IMR-90 (cell line): ENCODE results near the gene EML6. TPM values are rescaled to one million over a fixed set of nuclear protein-coding genes. Genes with fewer than 3 reads are reported as not detected.
A peak's percentile ranks its signal among the peaks of the same experiment; 100 is the strongest.

Experiments
- ATAC-seq: fragments of 200-7000 bp; cut with Tn5 transposase; 2 replicates; pipeline ENCODE4 v1.9.1; 2020; ENCODE audit warnings: low read depth, mild to moderate bottlenecking, moderate library complexity
- BruUV-seq: library from RNA; stranded (reverse); fragments of 400-500 nt; replicated peaks from 2 replicates; lab custom pipeline; 2021; lab: Mats Ljungman, UMichigan
- CTCF ChIA-PET: fragments of 300-600 bp; formaldehyde crosslinking; extraction: SDS; loops from one replicate; lab custom pipeline; 2021; ENCODE audit warnings: antibody characterized with exemption; lab: Yijun Ruan, JAX
- POLR2A ChIA-PET: fragments of 300-600 bp; sonication (Branson Sonifier 250); formaldehyde crosslinking; loops from one replicate; lab custom pipeline; 2022; ENCODE audit warnings: antibody characterized with exemption; ENCODE audit not compliant: unreplicated experiment; lab: Charles Lee
- DNase-seq: peaks from one replicate; pipeline ENCODE4 v3.0.0; 2013
- H2AFZ ChIP-seq: replicated peaks from 2 replicates; pipeline ENCODE3; 2013; ENCODE audit warnings: low read length, mild to moderate bottlenecking; ENCODE audit not compliant: poor library complexity
- H2AK5ac ChIP-seq: 2 replicates; pipeline ENCODE4 v1.6.1; 2013; ENCODE audit warnings: low read depth, low read length, inconsistent platforms
- H2AK9ac ChIP-seq: replicated peaks from 2 replicates; pipeline ENCODE3; 2013; ENCODE audit warnings: mild to moderate bottlenecking, low read depth, low read length, moderate library complexity; ENCODE audit not compliant: poor library complexity
- H2BK120ac ChIP-seq: 2 replicates; pipeline ENCODE4 v1.6.1; 2013; ENCODE audit warnings: low read depth, low read length, inconsistent platforms
- H2BK15ac ChIP-seq: 3 replicates; pipeline ENCODE4 v1.6.1; 2013; ENCODE audit warnings: low read depth, low read length, inconsistent platforms
- H2BK20ac ChIP-seq: 2 replicates; pipeline ENCODE4 v1.6.1; 2013; ENCODE audit warnings: low read depth, mild to moderate bottlenecking, inconsistent platforms, low read length, moderate library complexity
- H2BK5ac ChIP-seq: 2 replicates; pipeline ENCODE4 v1.6.1; 2013; ENCODE audit warnings: mild to moderate bottlenecking, low read depth, low read length, inconsistent platforms; ENCODE audit not compliant: poor library complexity, severe bottlenecking
- H3K14ac ChIP-seq: replicated peaks from 2 replicates; pipeline ENCODE4 v1.6.1; 2013; ENCODE audit warnings: low read depth, low read length, inconsistent platforms
- H3K18ac ChIP-seq: 2 replicates; pipeline ENCODE4 v1.6.1; 2013; ENCODE audit warnings: low read depth, low read length, control low read depth
- H3K23ac ChIP-seq: 2 replicates; pipeline ENCODE4 v1.6.1; 2013; ENCODE audit warnings: low read depth, low read length, inconsistent platforms
- H3K27ac ChIP-seq: 2 replicates; pipeline ENCODE4 v1.5.1; 2013; ENCODE audit warnings: mild to moderate bottlenecking, control low read depth, low read length; ENCODE audit not compliant: insufficient read depth
- H3K27me3 ChIP-seq: 2 replicates; pipeline ENCODE4 v1.6.1; 2013; ENCODE audit warnings: low read length; ENCODE audit not compliant: control insufficient read depth, insufficient read depth
- H3K36me3 ChIP-seq: 2 replicates; pipeline ENCODE4 v1.6.1; 2013; ENCODE audit warnings: low read length, mixed read lengths; ENCODE audit not compliant: control insufficient read depth, insufficient read depth
- H3K4ac ChIP-seq: 2 replicates; pipeline ENCODE4 v1.6.1; 2013; ENCODE audit warnings: low read depth, low read length, inconsistent platforms
- H3K4me1 ChIP-seq: 2 replicates; pipeline ENCODE4 v1.6.1; 2013; ENCODE audit warnings: low read length, mixed read lengths; ENCODE audit not compliant: control insufficient read depth, insufficient read depth
- H3K4me2 ChIP-seq: 2 replicates; pipeline ENCODE4 v1.6.1; 2013; ENCODE audit warnings: low read depth, mild to moderate bottlenecking, control low read depth, low read length, moderate library complexity
- H3K4me3 ChIP-seq: 2 replicates; pipeline ENCODE4 v1.5.1; 2013; ENCODE audit warnings: low read depth, mild to moderate bottlenecking, control low read depth, low read length, moderate library complexity; ENCODE audit not compliant: insufficient read depth
- H3K56ac ChIP-seq: 2 replicates; pipeline ENCODE4 v1.6.1; 2013; ENCODE audit warnings: low read length, inconsistent platforms; ENCODE audit not compliant: insufficient read depth; ENCODE audit errors: extremely low read depth
- H3K79me1 ChIP-seq, 2 experiments: 2 replicates each; pipeline ENCODE4 v1.6.1; 2013; ENCODE audit warnings: low read length in 2 of 2, inconsistent platforms in 1 of 2, low read depth in 1 of 2
- H3K9ac ChIP-seq: 2 replicates; pipeline ENCODE4 v1.6.1; 2013; ENCODE audit warnings: low read depth, low read length, control low read depth
- H3K9me1 ChIP-seq: 2 replicates; pipeline ENCODE4 v1.6.1; 2013; ENCODE audit warnings: low read length, inconsistent platforms; ENCODE audit not compliant: insufficient read depth
- H3K9me3 ChIP-seq: 2 replicates; pipeline ENCODE4 v1.6.1; 2013; ENCODE audit warnings: low read length; ENCODE audit not compliant: control insufficient read depth, insufficient read depth
- H4K20me1 ChIP-seq: 2 replicates; pipeline ENCODE4 v1.6.1; 2013; ENCODE audit warnings: low read length, inconsistent platforms; ENCODE audit not compliant: insufficient read depth
- H4K5ac ChIP-seq: 2 replicates; pipeline ENCODE4 v1.6.1; 2013; ENCODE audit warnings: mild to moderate bottlenecking, low read depth, low read length, control low read depth
- H4K8ac ChIP-seq, 2 experiments: 2 replicates each; pipeline ENCODE4 v1.6.1; 2013; ENCODE audit warnings: low read depth in 2 of 2, low read length in 2 of 2, control low read depth in 1 of 2, inconsistent platforms in 1 of 2
- H4K91ac ChIP-seq: 2 replicates; pipeline ENCODE4 v1.6.1; 2013; ENCODE audit warnings: low read depth, low read length, inconsistent platforms; ENCODE audit not compliant: insufficient read depth
- CEBPB ChIP-seq: IDR thresholded peaks from 2 replicates; pipeline ENCODE4 v1.6.1; 2012; ENCODE audit warnings: low read depth, low read length, improper control_type of control experiment
- CHD1 ChIP-seq: IDR thresholded peaks from 2 replicates; pipeline ENCODE4 v1.6.1; 2012; ENCODE audit warnings: low read depth, low read length, improper control_type of control experiment
- FOS ChIP-seq: fragments of 150-350 bp; IDR thresholded peaks from 2 replicates; pipeline ENCODE4 v1.6.1; 2016; ENCODE audit warnings: low read depth, low read length
- MAFK ChIP-seq: IDR thresholded peaks from 2 replicates; pipeline ENCODE4 v1.6.1; 2012; ENCODE audit warnings: low read depth, low read length, improper control_type of control experiment
- MXI1 ChIP-seq: IDR thresholded peaks from 2 replicates; pipeline ENCODE4 v1.6.1; 2012; ENCODE audit warnings: low read depth, mild to moderate bottlenecking, low read length, moderate library complexity, borderline replicate concordance
- NFE2L2 ChIP-seq: fragments of 150-350 bp; IDR thresholded peaks from 2 replicates; pipeline ENCODE4 v1.6.1; 2016; ENCODE audit warnings: low read depth, mild to moderate bottlenecking, low read length
- POLR2A ChIP-seq: IDR thresholded peaks from 2 replicates; pipeline ENCODE4 v1.6.1; 2012; ENCODE audit warnings: mild to moderate bottlenecking, low read depth, low read length
- RCOR1 ChIP-seq: IDR thresholded peaks from 2 replicates; pipeline ENCODE4 v1.6.1; 2012; ENCODE audit warnings: mild to moderate bottlenecking, low read length, improper control_type of control experiment; ENCODE audit not compliant: insufficient replicate concordance
- RFX5 ChIP-seq: IDR thresholded peaks from 2 replicates; pipeline ENCODE4 v1.8.0; 2012; ENCODE audit warnings: low read depth, mild to moderate bottlenecking, low read length, moderate library complexity
- SMC3 ChIP-seq: fragments of 150-350 bp; IDR thresholded peaks from 2 replicates; pipeline ENCODE4 v1.6.1; 2016; ENCODE audit warnings: low read depth, mild to moderate bottlenecking, antibody characterized with exemption, low read length, moderate library complexity
- WGBS, 2 experiments: methylation state at CpG; one replicate each; pipeline versions ENCODE4 v1.1.5 to v1.1.7; 2013; ENCODE audit warnings: missing lambda C conversion rate in 2 of 2; ENCODE audit not compliant: insufficient read length in 1 of 2; ENCODE audit errors: extremely low coverage in 2 of 2; 5-methylcytosine and 5-hydroxymethylcytosine counted together
- dilution Hi-C: fragments of 300-500 bp; cut with HindIII; formaldehyde crosslinking; loops from one replicate; pipeline ENCODE4 v1.14.3; 2018; ENCODE audit warnings: low sequenced_read_pairs; ENCODE audit not compliant: unreplicated experiment
- in situ Hi-C: fragments of 300-500 bp; cut with MboI; formaldehyde crosslinking; loops from 3 replicates; pipeline ENCODE4 v1.14.3; 2019; ENCODE audit warnings: low sequenced_read_pairs, inconsistent platforms, mixed read lengths
- intact Hi-C: fragments of 100-400 bp; cut with micrococcal nuclease; formaldehyde crosslinking; loops from 2 replicates; pipeline ENCODE4 v1.10.0; 2022
- polyA plus RNA-seq, 3 experiments: library from polyadenylated mRNA; depleted of rRNA; stranded (reverse); fragments of >200 nt; gene quantifications; 2 replicates each; pipeline ENCODE4 v1.2.3, GENCODE V29; 2012; ENCODE audit warnings: low replicate concordance in 1 of 3
- total RNA-seq: library from RNA; depleted of rRNA; stranded (reverse); fragments of >200 nt; gene quantifications from 2 replicates; pipeline ENCODE4 v1.2.3, GENCODE V29; 2012
- TF ChIP-seq, protein P1 (sequence below): fragments of 150-350 bp; IDR thresholded peaks from 2 replicates; pipeline ENCODE4 v1.6.1; 2016; ENCODE audit warnings: low read depth, mild to moderate bottlenecking, low read length, moderate library complexity, borderline replicate concordance
- TF ChIP-seq, protein P2 (sequence below): conservative IDR thresholded peaks from 2 replicates; pipeline ENCODE4 v1.5.1; 2012; ENCODE audit warnings: mild to moderate bottlenecking, low read depth, low read length, improper control_type of control experiment

The EML6 gene
- total and polyA plus RNA-seq, 2 of the 4 experiments (the other 2 are of a cell fraction), result 0.18 to 0.19 TPM

DNA sequence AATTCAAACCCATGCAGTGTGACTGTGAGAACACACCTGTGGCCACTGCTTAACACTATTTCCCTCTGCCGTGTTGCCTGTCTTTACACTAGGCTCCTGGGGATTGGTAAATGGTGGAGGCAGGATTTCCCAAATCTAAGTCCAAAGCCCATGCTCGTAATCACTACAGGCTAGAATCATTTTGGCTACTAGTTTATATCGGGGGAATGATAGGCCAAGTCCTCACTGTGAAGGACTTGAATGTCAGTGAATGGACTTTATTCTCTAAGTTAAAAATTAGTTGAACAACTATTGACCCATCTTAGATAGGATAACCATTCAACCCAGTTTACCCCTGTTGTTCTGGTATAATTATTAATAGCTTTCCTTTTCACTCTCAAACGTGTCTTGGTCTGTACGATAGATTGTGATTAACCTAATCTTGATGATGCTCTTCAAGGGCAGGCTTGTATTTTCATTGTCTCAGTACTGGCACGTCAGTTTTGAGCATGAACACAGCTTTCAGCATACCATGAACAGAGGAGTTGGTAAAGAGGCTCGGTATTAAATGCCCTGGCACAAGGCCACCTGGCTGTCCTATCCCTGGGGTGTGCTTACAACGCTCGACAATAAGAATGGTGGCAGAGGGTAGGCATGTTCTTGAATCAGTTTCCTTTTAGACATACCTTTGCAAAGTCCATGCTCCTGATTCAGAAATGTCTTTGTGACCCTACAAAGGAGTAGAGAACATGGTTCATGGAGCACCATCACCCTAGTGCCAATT lies 177.9 kb downstream of the EML6 start (continued):
- TF ChIP-seq, protein P1, sequence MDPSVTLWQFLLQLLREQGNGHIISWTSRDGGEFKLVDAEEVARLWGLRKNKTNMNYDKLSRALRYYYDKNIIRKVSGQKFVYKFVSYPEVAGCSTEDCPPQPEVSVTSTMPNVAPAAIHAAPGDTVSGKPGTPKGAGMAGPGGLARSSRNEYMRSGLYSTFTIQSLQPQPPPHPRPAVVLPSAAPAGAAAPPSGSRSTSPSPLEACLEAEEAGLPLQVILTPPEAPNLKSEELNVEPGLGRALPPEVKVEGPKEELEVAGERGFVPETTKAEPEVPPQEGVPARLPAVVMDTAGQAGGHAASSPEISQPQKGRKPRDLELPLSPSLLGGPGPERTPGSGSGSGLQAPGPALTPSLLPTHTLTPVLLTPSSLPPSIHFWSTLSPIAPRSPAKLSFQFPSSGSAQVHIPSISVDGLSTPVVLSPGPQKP, result no peak
- TF ChIP-seq RFX5 (no peak), MXI1 (no peak)

DNA sequence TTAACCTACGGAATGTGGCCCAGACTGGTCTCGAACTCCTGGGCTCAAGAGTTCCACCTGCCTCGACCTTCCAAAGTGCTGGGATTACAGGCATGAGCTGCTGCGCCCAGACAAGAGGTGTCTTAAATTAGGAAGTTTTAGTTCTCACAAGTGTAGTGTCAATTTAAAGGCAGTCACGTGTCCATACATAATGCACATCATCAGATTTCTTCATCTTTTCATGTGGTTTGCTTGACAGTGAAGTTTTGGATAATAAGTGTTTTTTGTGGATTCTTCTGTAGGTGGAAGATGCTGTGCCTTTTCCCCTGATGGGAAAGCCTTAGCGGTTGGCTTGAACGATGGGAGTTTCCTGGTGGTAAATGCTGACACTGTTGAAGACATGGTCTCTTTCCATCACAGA lies 179.3 kb downstream of the EML6 start:
- no peak overlapping the region for H3K56ac ChIP-seq
- H2AFZ ChIP-seq, result no peak overlapping the region
- H4K91ac ChIP-seq, result 0 out of 2 replicates have a peak overlapping the region, but pooled peaks have one; percentile 31
- DNase-seq, result no peak
- peak overlapping the region; percentile 50 for H3K14ac ChIP-seq
- H4K20me1 ChIP-seq, result no peaks in the 10 kb centered on the region
- no peak overlapping the region for H4K8ac ChIP-seq
- no peak overlapping the region for H3K18ac ChIP-seq
- H2BK20ac ChIP-seq, result peak overlapping the region; percentile 71
- peaks cover 10 to 39% of the 10 kb centered on the region in 2 experiments for H3K79me1 ChIP-seq
- H2AK9ac ChIP-seq, result no peak overlapping the region
- H3K4me1 ChIP-seq, result peaks cover 7% of the 10 kb centered on the region
- H3K9me1 ChIP-seq, result peaks cover 12% of the 10 kb centered on the region
- dilution Hi-C loops, result no loop called here
- H3K27ac ChIP-seq, result no peak overlapping the region
- ChIA-PET CTCF (no interaction called here), POLR2A (no interaction called here)
- peak overlapping the region; percentile 7; the same call in 1 of the 2 replicates for H3K23ac ChIP-seq
- H2BK120ac ChIP-seq, result peak overlapping the region; percentile 53
- peak overlapping the region; percentile 34; the same call in 1 of the 2 replicates for H3K4ac ChIP-seq
- no TSS peak for BruUV-seq
- WGBS, 2 experiments, result no CpG with 5 or more reads among the region's 7 CpGs
- H4K5ac ChIP-seq, result no peak overlapping the region
- H2BK15ac ChIP-seq, result peak overlapping the region; percentile 49; the same call in 2 of the 3 replicates
- no peaks in the 10 kb centered on the region; the same call in 1 of the 2 replicates for H3K27me3 ChIP-seq
- intact Hi-C loops, result no loop called here
- H2AK5ac ChIP-seq, result peak overlapping the region; percentile 46
- no peaks in the 10 kb centered on the region for H3K9me3 ChIP-seq
- H3K9ac ChIP-seq, result no peak overlapping the region
- peak overlapping the region; percentile 27 for H2BK5ac ChIP-seq
- in situ Hi-C loops, result no loop called here
- ATAC-seq, result no peak
- H3K4me3 ChIP-seq, result no peak overlapping the region
- no peak overlapping the region for H3K4me2 ChIP-seq
- no peaks in the 10 kb centered on the region for H3K36me3 ChIP-seq
- TF ChIP-seq SMC3 (no peak), FOS (no peak), CHD1 (no peak), POLR2A (no peak), RCOR1 (no peak), NFE2L2 (no peak), MXI1 (no peak), CEBPB (no peak), MAFK (no peak)
- TF ChIP-seq, protein P2, sequence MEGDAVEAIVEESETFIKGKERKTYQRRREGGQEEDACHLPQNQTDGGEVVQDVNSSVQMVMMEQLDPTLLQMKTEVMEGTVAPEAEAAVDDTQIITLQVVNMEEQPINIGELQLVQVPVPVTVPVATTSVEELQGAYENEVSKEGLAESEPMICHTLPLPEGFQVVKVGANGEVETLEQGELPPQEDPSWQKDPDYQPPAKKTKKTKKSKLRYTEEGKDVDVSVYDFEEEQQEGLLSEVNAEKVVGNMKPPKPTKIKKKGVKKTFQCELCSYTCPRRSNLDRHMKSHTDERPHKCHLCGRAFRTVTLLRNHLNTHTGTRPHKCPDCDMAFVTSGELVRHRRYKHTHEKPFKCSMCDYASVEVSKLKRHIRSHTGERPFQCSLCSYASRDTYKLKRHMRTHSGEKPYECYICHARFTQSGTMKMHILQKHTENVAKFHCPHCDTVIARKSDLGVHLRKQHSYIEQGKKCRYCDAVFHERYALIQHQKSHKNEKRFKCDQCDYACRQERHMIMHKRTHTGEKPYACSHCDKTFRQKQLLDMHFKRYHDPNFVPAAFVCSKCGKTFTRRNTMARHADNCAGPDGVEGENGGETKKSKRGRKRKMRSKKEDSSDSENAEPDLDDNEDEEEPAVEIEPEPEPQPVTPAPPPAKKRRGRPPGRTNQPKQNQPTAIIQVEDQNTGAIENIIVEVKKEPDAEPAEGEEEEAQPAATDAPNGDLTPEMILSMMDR, result no peak
- TF ChIP-seq, protein P1, result no peak
